K562 (cell line): Measurements from ENCODE around the gene DDX20. TPM values are rescaled to one million over a fixed set of nuclear protein-coding genes. Genes with fewer than 3 reads are reported as not detected.
A peak's percentile ranks its signal among the peaks of the same experiment; 100 is the strongest.

Experiments used
- DPF2 ChIP-seq: fragments of 450-650 bp; IDR thresholded peaks from 2 replicates; pipeline ENCODE4 v1.6.1; 2016
- KLF16 ChIP-seq: IDR thresholded peaks from 2 replicates; pipeline ENCODE4 v1.6.1; 2016; ENCODE audit warnings: antibody characterized with exemption
- NFE2 ChIP-seq: IDR thresholded peaks from 2 replicates; pipeline ENCODE4 v1.6.1; 2014; ENCODE audit warnings: antibody characterized with exemption, low read depth
- NFXL1 ChIP-seq: fragments of 450-650 bp; formaldehyde crosslinking; IDR thresholded peaks from 2 replicates; pipeline ENCODE4 v1.4.0; 2021; ENCODE audit warnings: mild to moderate bottlenecking
- PML ChIP-seq: IDR thresholded peaks from 2 replicates; pipeline ENCODE4 v1.6.1; 2012; ENCODE audit warnings: low read length, inconsistent platforms
- TBP ChIP-seq: optimal IDR thresholded peaks from 2 replicates; pipeline ENCODE3; 2011; ENCODE audit warnings: low read depth, low read length, improper control_type of control experiment
- XRCC5 ChIP-seq: fragments of 200-400 bp; formaldehyde crosslinking; IDR thresholded peaks from 2 replicates; pipeline ENCODE4 v1.6.1; 2017; ENCODE audit warnings: low read depth, mild to moderate bottlenecking, low read length
- ZNF384 ChIP-seq: IDR thresholded peaks from 2 replicates; pipeline ENCODE4 v1.6.1; 2012; ENCODE audit warnings: low read depth, low read length, improper control_type of control experiment
- ZNF561 ChIP-seq: fragments of 450-650 bp; formaldehyde crosslinking; conservative IDR thresholded peaks from 2 replicates; pipeline ENCODE4 v1.4.0; 2020; ENCODE audit warnings: mild to moderate bottlenecking, moderate library complexity
- ZZZ3 ChIP-seq: fragments of 450-650 bp; IDR thresholded peaks from 2 replicates; pipeline ENCODE4 v1.6.1; 2016; ENCODE audit warnings: antibody characterized with exemption, mild to moderate bottlenecking, moderate library complexity
- polyA plus RNA-seq, 8 experiments: library from polyadenylated mRNA; depleted of rRNA in 4 of 8; stranded (reverse) in 5 of 8; unstranded in 3 of 8; fragments of >200 nt; fragmentation: Nextera tagmentation in 2 of 8; fragmentation: Illumina TruSeq in 1 of 8; extraction: Ambion mirVana in 2 of 8; extraction: Trizol in 1 of 8; gene quantifications; 2 replicates each; pipeline versions ENCODE4 v1.2.1 to v1.2.3, GENCODE V29; 2011 to 2014; ENCODE audit warnings: inconsistent platforms in 1 of 8, missing spikeins in 1 of 8
- total RNA-seq, 7 experiments: library from RNA; depleted of rRNA in 6 of 7; stranded (reverse); fragments of >200 nt in 6 of 7; fragmentation: Illumina TruSeq in 2 of 7; extraction: Trizol in 2 of 7; gene quantifications; 2 replicates each; pipeline versions ENCODE4 v1.2.1 to v1.2.3, GENCODE V29; 2011 to 2021; ENCODE audit warnings: low replicate concordance in 1 of 7
- TF ChIP-seq, protein P1 (sequence below), 2 experiments: fragments of 200-800 bp in 1 of 2; sonication (Bioruptor generic) in 1 of 2; sonication (generic) in 1 of 2; formaldehyde crosslinking in 1 of 2; IDR thresholded peaks in 1 of 2; conservative IDR thresholded peaks in 1 of 2; 2 replicates each; pipeline versions ENCODE4 v1.5.0 to v1.6.1; 2016 to 2020; ENCODE audit warnings: missing compliant biosample characterization in 1 of 2, missing genetic modification characterization in 1 of 2, missing genetic modification reagents in 1 of 2
- TF ChIP-seq, protein P2 (sequence below): fragments of 450-650 bp; IDR thresholded peaks from 2 replicates; pipeline ENCODE4 v1.6.1; 2016; ENCODE audit warnings: antibody characterized with exemption
- TF ChIP-seq, protein P3 (sequence below): fragments of 250-450 bp; sonication (Bioruptor Pico); IDR thresholded peaks from 2 replicates; pipeline ENCODE4 v1.5.0; 2021; ENCODE audit warnings: mild to moderate bottlenecking, borderline replicate concordance
- TF ChIP-seq, protein P4 (sequence below): fragments of 450-650 bp; formaldehyde crosslinking; IDR thresholded peaks from 2 replicates; pipeline ENCODE4 v1.4.0; 2022; ENCODE audit warnings: mild to moderate bottlenecking, moderate library complexity
- TF ChIP-seq, protein P5 (sequence below), 3 experiments: fragments of 200-800 bp in 1 of 3; sonication (Bioruptor generic) in 1 of 3; sonication (generic) in 1 of 3; formaldehyde crosslinking in 1 of 3; IDR thresholded peaks; 2 replicates each; pipeline versions ENCODE4 v1.6.1 to v1.8.0; 2016 to 2022; ENCODE audit warnings: mild to moderate bottlenecking in 2 of 3, missing compliant biosample characterization in 2 of 3, missing genetic modification characterization in 2 of 3, missing genetic modification reagents in 1 of 3
- TF ChIP-seq, protein P6 (sequence below): IDR thresholded peaks from 2 replicates; pipeline ENCODE4 v1.6.1; 2011; ENCODE audit warnings: borderline replicate concordance, low read depth, mild to moderate bottlenecking, moderate library complexity, low read length; ENCODE audit not compliant: insufficient read depth, poor library complexity, severe bottlenecking

DDX20 gene
- total and polyA plus RNA-seq, 9 of the 15 experiments (the other 6 are each of a cell fraction or from before 2014, with no cell fraction given) = 8.3 to 33.4 (median 24.5) TPM

DNA sequence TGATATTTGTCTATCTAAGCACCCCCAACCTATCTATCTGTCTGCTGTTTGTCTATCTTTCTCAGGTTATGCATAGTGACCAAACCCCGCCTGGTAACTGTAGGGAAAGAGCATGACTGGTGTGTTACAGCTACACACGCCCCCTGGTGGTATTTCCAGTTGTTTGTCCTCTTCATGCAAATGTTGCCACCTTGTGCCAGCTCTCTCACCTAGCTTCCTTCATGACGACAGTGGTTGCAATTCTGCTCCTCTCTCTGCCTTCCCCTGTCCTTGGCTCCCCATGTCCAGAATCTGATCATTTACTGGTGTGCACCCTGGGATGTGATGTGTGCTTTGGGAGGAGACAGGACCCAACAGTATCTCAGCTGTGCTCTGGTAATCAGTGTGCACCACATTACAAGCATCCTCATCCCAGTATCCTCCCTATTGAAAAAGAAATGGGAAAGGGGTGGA is 8.4 kb upstream of the DDX20 start (continued):
- TF ChIP-seq XRCC5 (peak; percentile 86; the same call in 1 of the 2 replicates), NFE2 (peak; percentile 48; the same call in 1 of the 2 replicates), PML (no peak), ZNF561 (no peak), TBP (no peak), DPF2 (peak; percentile 41; the same call in 1 of the 2 replicates), ZNF384 (peak; percentile 49; the same call in 1 of the 2 replicates), KLF16 (peak; percentile 25; the same call in 1 of the 2 replicates), ZZZ3 (no peak), NFXL1 (CRISPR knock-in tag) (no peak)
- TF ChIP-seq, protein P1, sequence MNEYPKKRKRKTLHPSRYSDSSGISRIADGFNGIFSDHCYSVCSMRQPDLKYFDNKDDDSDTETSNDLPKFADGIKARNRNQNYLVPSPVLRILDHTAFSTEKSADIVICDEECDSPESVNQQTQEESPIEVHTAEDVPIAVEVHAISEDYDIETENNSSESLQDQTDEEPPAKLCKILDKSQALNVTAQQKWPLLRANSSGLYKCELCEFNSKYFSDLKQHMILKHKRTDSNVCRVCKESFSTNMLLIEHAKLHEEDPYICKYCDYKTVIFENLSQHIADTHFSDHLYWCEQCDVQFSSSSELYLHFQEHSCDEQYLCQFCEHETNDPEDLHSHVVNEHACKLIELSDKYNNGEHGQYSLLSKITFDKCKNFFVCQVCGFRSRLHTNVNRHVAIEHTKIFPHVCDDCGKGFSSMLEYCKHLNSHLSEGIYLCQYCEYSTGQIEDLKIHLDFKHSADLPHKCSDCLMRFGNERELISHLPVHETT (CRISPR knock-in tag; conservative IDR thresholded peaks at IDR 0.05 in 1 of 2, IDR thresholded peaks at IDR 0.05 in 1 of 2) = 0 out of 4 replicates have a peak, but pooled peaks of 1 of the 2 experiments have one; percentile 31
- TF ChIP-seq, protein P2, sequence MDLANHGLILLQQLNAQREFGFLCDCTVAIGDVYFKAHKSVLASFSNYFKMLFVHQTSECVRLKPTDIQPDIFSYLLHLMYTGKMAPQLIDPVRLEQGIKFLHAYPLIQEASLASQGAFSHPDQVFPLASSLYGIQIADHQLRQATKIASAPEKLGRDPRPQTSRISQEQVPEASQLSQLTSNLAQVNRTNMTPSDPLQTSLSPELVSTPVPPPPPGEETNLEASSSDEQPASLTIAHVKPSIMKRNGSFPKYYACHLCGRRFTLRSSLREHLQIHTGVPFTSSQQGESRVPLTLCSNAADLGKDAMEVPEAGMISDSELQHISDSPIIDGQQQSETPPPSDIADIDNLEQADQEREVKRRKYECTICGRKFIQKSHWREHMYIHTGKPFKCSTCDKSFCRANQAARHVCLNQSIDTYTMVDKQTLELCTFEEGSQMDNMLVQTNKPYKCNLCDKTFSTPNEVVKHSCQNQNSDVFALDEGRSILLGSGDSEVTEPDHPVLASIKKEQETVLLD = no peak
- TF ChIP-seq, protein P3, sequence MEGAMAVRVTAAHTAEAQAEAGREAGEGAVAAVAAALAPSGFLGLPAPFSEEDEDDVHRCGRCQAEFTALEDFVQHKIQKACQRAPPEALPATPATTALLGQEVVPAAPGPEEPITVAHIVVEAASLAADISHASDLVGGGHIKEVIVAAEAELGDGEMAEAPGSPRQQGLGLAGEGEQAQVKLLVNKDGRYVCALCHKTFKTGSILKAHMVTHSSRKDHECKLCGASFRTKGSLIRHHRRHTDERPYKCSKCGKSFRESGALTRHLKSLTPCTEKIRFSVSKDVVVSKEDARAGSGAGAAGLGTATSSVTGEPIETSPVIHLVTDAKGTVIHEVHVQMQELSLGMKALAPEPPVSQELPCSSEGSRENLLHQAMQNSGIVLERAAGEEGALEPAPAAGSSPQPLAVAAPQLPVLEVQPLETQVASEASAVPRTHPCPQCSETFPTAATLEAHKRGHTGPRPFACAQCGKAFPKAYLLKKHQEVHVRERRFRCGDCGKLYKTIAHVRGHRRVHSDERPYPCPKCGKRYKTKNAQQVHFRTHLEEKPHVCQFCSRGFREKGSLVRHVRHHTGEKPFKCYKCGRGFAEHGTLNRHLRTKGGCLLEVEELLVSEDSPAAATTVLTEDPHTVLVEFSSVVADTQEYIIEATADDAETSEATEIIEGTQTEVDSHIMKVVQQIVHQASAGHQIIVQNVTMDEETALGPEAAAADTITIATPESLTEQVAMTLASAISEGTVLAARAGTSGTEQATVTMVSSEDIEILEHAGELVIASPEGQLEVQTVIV (CRISPR knock-in tag) = no peak
- TF ChIP-seq, protein P4, sequence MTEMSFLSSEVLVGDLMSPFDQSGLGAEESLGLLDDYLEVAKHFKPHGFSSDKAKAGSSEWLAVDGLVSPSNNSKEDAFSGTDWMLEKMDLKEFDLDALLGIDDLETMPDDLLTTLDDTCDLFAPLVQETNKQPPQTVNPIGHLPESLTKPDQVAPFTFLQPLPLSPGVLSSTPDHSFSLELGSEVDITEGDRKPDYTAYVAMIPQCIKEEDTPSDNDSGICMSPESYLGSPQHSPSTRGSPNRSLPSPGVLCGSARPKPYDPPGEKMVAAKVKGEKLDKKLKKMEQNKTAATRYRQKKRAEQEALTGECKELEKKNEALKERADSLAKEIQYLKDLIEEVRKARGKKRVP (CRISPR knock-in tag) = peak; percentile 71
- TF ChIP-seq, protein P5, sequence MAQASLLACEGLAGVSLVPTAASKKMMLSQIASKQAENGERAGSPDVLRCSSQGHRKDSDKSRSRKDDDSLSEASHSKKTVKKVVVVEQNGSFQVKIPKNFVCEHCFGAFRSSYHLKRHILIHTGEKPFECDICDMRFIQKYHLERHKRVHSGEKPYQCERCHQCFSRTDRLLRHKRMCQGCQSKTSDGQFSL (CRISPR knock-in tag; IDR thresholded peaks at IDR 0.05) = 0 out of 2 replicates have a peak, but pooled peaks have one; percentile 52
- TF ChIP-seq, protein P5 (tag; IDR thresholded peaks at IDR 0.05) = no peak
- TF ChIP-seq, protein P6, sequence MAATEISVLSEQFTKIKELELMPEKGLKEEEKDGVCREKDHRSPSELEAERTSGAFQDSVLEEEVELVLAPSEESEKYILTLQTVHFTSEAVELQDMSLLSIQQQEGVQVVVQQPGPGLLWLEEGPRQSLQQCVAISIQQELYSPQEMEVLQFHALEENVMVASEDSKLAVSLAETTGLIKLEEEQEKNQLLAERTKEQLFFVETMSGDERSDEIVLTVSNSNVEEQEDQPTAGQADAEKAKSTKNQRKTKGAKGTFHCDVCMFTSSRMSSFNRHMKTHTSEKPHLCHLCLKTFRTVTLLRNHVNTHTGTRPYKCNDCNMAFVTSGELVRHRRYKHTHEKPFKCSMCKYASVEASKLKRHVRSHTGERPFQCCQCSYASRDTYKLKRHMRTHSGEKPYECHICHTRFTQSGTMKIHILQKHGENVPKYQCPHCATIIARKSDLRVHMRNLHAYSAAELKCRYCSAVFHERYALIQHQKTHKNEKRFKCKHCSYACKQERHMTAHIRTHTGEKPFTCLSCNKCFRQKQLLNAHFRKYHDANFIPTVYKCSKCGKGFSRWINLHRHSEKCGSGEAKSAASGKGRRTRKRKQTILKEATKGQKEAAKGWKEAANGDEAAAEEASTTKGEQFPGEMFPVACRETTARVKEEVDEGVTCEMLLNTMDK = peak; percentile 85
